Activated CD4-positive, alpha-beta T cell treated with anti-CD3 and anti-CD28 coated beads, Interleukin-2, amount 50 U/mL, for 4 hours (primary cell): Measurements from ENCODE around the gene RTP2.

Experiments
- DNase-seq, 2 experiments: peaks; one replicate each; pipeline ENCODE4 v3.0.0-alpha.2; 2020

The RTP2 gene

GRCh38 chr3:187702507-187703033 is at the start of gene RTP2:
RTP2 (minus strand) TSS chr3:187702557; CDS start chr3:187702128, 429 bp downstream.
- no peak for DNase-seq

- no peak for DNase-seq
Observed at GRCh38 chr3:187750513-187751123, 48.3 kb upstream of the RTP2 start.

- no peak for DNase-seq
Observed at GRCh38 chr3:187750006-187750512, 47.7 kb upstream of the RTP2 start.

- DNase-seq, result peak; percentile 88 to 91
Observed at GRCh38 chr3:187748050-187748481, 45.7 kb upstream of the RTP2 start.

- DNase-seq, result no peak
Observed at GRCh38 chr3:187747506-187747905, 45.1 kb upstream of the RTP2 start.

GRCh38 chr3:187746442-187747281 is 44.3 kb upstream of the RTP2 start:
- no peak for DNase-seq

GRCh38 chr3:187746059-187746441 is 43.7 kb upstream of the RTP2 start:
- DNase-seq, result no peak

GRCh38 chr3:187745201-187746058 is 43.1 kb upstream of the RTP2 start, which contains the start of gene BCL6:
BCL6 (minus strand) TSS chr3:187745468; CDS start chr3:187733693, 11,775 bp downstream.
- DNase-seq, result peak; percentile 80 to 84

- peak; percentile 34 to 38 for DNase-seq
Observed at GRCh38 chr3:187744169-187745151, 42.1 kb upstream of the RTP2 start.

- DNase-seq, result peak; percentile 44 to 59
Observed at GRCh38 chr3:187743195-187744141, 41.1 kb upstream of the RTP2 start.

GRCh38 chr3:187742351-187743171 is 40.2 kb upstream of the RTP2 start:
- DNase-seq, result peak in 1 of 2 experiments; percentile 28

- peak; percentile 74 for DNase-seq
Observed at GRCh38 chr3:187741403-187742350, 39.3 kb upstream of the RTP2 start.

GRCh38 chr3:187740421-187741399 is 38.4 kb upstream of the RTP2 start:
- peak; percentile 62 to 64 for DNase-seq

GRCh38 chr3:187739561-187740332 is 37.4 kb upstream of the RTP2 start:
- DNase-seq, result peak; percentile 67

GRCh38 chr3:187739094-187739560 is 36.8 kb upstream of the RTP2 start:
- DNase-seq, result peak in 1 of 2 experiments; percentile 16
